HepG2 (cell line): ENCODE data around the gene KPNA4. TPM values are rescaled to one million over a fixed set of nuclear protein-coding genes. Genes with fewer than 3 reads are reported as not detected.

Experiments
- CBX5 ChIP-seq: sonication (generic); formaldehyde crosslinking; IDR thresholded peaks from 2 replicates; pipeline ENCODE4 v1.4.0; 2020; ENCODE audit warnings: missing genetic modification reagents, borderline replicate concordance
- FOXJ3 ChIP-seq: sonication (generic); formaldehyde crosslinking; IDR thresholded peaks from 2 replicates; pipeline ENCODE4 v1.4.0; 2020; ENCODE audit warnings: missing genetic modification reagents, mild to moderate bottlenecking, borderline replicate concordance
- GTF3A ChIP-seq: sonication (generic); formaldehyde crosslinking; conservative IDR thresholded peaks from 2 replicates; pipeline ENCODE4 v1.4.0; 2020; ENCODE audit warnings: mild to moderate bottlenecking, missing genetic modification reagents
- HOXA3 ChIP-seq: sonication (generic); formaldehyde crosslinking; IDR thresholded peaks from 2 replicates; pipeline ENCODE4 v1.5.0; 2020; ENCODE audit warnings: missing genetic modification reagents
- HOXA7 ChIP-seq: sonication (generic); formaldehyde crosslinking; IDR thresholded peaks from 2 replicates; pipeline ENCODE4 v1.8.1; 2022; ENCODE audit warnings: mild to moderate bottlenecking, missing genetic modification reagents, moderate library complexity
- HOXD1 ChIP-seq: sonication (generic); formaldehyde crosslinking; IDR thresholded peaks from 2 replicates; pipeline ENCODE4 v1.5.0; 2020; ENCODE audit warnings: missing genetic modification reagents
- MXD4 ChIP-seq: IDR thresholded peaks from 2 replicates; pipeline ENCODE4 v1.6.1; 2016; ENCODE audit warnings: mild to moderate bottlenecking, missing biosample characterization, missing genetic modification reagents
- NFYC ChIP-seq: IDR thresholded peaks from 2 replicates; pipeline ENCODE4 v1.6.1; 2016; ENCODE audit warnings: missing genetic modification reagents, missing compliant biosample characterization
- POGZ ChIP-seq: sonication (generic); formaldehyde crosslinking; IDR thresholded peaks from 2 replicates; pipeline ENCODE4 v1.4.0; 2020; ENCODE audit warnings: mild to moderate bottlenecking, missing genetic modification reagents
- POLR2A ChIP-seq, 2 experiments: IDR thresholded peaks; 2 replicates each; pipeline ENCODE4 v1.6.1; 2011; ENCODE audit warnings: low read depth in 2 of 2, low read length in 2 of 2, mild to moderate bottlenecking in 1 of 2, moderate library complexity in 1 of 2; ENCODE audit not compliant: insufficient read depth in 1 of 2
- REXO4 ChIP-seq: sonication (generic); formaldehyde crosslinking; IDR thresholded peaks from 2 replicates; pipeline ENCODE4 v1.8.0; 2022; ENCODE audit warnings: missing genetic modification reagents, mild to moderate bottlenecking, borderline replicate concordance
- SNAI1 ChIP-seq: sonication (generic); formaldehyde crosslinking; IDR thresholded peaks from 2 replicates; pipeline ENCODE4 v1.5.0; 2020; ENCODE audit warnings: mild to moderate bottlenecking, missing genetic modification reagents, borderline replicate concordance
- TMF1 ChIP-seq: sonication (generic); formaldehyde crosslinking; IDR thresholded peaks from 2 replicates; pipeline ENCODE4 v1.8.1; 2022; ENCODE audit warnings: low read depth, missing genetic modification reagents
- U2AF1 ChIP-seq: fragments of 200-400 bp; formaldehyde crosslinking; optimal IDR thresholded peaks from 2 replicates; pipeline ENCODE3; 2017; ENCODE audit warnings: mild to moderate bottlenecking, low read depth, low read length
- ZNF121 ChIP-seq: sonication (generic); formaldehyde crosslinking; IDR thresholded peaks from 2 replicates; pipeline ENCODE4 v1.5.0; 2020; ENCODE audit warnings: mild to moderate bottlenecking, missing genetic modification reagents
- ZNF264 ChIP-seq: sonication (generic); formaldehyde crosslinking; IDR thresholded peaks from 2 replicates; pipeline ENCODE4 v1.4.0; 2020; ENCODE audit warnings: missing genetic modification reagents
- ZNF337 ChIP-seq: sonication (generic); formaldehyde crosslinking; IDR thresholded peaks from 2 replicates; pipeline ENCODE4 v1.5.1; 2020; ENCODE audit warnings: missing genetic modification reagents, low read depth, mild to moderate bottlenecking, borderline replicate concordance
- ZNF598 ChIP-seq: sonication (generic); formaldehyde crosslinking; IDR thresholded peaks from 2 replicates; pipeline ENCODE4 v1.5.1; 2020; ENCODE audit warnings: mild to moderate bottlenecking, missing genetic modification reagents, borderline replicate concordance
- ZNF850 ChIP-seq: sonication (generic); formaldehyde crosslinking; conservative IDR thresholded peaks from 2 replicates; pipeline ENCODE4 v1.9.0; 2021; ENCODE audit warnings: mild to moderate bottlenecking, missing genetic modification reagents
- ZNF879 ChIP-seq: sonication (generic); formaldehyde crosslinking; IDR thresholded peaks from 2 replicates; pipeline ENCODE4 v1.8.1; 2023; ENCODE audit warnings: missing genetic modification reagents
- polyA plus RNA-seq, 8 experiments: library from polyadenylated mRNA; depleted of rRNA in 3 of 8; stranded (reverse) in 7 of 8; unstranded in 1 of 8; fragments of >200 nt; fragmentation: Illumina TruSeq in 4 of 8; extraction: Trizol in 4 of 8; gene quantifications; 2 replicates each; pipeline versions ENCODE4 v1.2.1 to v1.2.3, GENCODE V29; 2011 to 2016; ENCODE audit warnings: low read depth in 4 of 8, missing spikeins in 1 of 8, mixed read lengths in 1 of 8; ENCODE audit not compliant: insufficient read depth in 1 of 8
- total RNA-seq, 5 experiments: library from RNA; depleted of rRNA; stranded (reverse); fragments of >200 nt; fragmentation: Illumina TruSeq; extraction: Trizol; gene quantifications; 2 replicates each; pipeline ENCODE4 v1.2.3, GENCODE V29; 2016; ENCODE audit warnings: low read depth in 1 of 5
- TF ChIP-seq, protein P1 (sequence below): sonication (generic); formaldehyde crosslinking; IDR thresholded peaks from 2 replicates; pipeline ENCODE4 v1.5.0; 2020; ENCODE audit warnings: mild to moderate bottlenecking, missing genetic modification reagents
- TF ChIP-seq, protein P2 (sequence below): sonication (generic); formaldehyde crosslinking; IDR thresholded peaks from 2 replicates; pipeline ENCODE4 v1.4.0; 2020; ENCODE audit warnings: missing genetic modification reagents, mild to moderate bottlenecking, borderline replicate concordance
- TF ChIP-seq, protein P3 (sequence below): sonication (generic); formaldehyde crosslinking; IDR thresholded peaks from 2 replicates; pipeline ENCODE4 v1.4.0; 2020; ENCODE audit warnings: missing genetic modification reagents

Gene KPNA4
- total and polyA plus RNA-seq, 2 of the 13 experiments (the other 11 are each of a cell fraction or from before 2014, with no cell fraction given) = 9.9 to 27.9 TPM

DNA sequence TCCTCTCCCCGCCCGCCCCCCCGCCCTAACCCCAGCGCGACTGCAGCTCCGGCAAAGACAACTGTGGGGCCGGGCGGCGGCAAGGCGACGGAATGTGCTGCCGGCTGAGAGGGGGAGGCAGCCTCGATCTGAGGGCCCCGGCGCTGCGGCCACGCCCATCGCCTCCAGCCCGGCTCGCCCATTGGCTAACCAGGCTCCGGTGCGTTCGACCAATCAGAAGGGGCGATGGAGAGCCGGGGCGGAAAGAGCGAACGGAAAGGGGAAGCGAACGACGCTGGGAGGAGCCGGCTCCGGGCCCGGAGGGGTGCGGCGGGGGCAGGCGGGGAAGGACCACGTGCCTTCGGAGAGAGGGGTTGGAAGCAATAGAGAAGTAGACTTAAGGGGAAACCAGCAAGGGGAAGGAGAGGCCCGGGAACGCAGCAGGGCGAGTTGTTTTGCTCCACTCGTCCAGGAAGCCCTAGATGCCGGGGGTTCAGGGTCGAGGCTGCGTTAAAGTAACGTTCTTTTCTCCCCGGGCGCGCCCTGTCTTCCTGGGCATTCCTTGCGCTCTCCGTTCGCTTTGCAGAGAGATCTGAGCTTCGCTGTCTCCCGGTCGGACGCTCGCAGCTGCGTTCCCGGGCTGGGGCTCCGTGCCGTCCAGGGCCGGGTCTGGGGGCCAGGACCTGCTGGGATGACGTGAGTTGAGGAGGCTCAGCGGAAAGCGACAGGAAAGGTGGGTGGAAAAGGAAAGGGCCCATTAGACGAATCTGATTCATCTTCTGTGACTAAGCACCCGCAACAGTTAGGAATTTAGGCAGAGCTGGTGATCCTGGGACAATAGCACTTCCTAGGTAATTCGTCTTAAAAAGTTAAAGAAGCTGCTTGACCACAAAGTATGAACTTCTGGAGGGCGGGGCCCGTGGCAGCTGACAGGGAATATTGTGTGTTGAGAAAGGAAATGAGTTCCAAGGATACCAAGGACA is at the start of gene KPNA4 (continued):
- TF ChIP-seq CBX5 (CRISPR knock-in tag) = no peak
- TF ChIP-seq, protein P1, sequence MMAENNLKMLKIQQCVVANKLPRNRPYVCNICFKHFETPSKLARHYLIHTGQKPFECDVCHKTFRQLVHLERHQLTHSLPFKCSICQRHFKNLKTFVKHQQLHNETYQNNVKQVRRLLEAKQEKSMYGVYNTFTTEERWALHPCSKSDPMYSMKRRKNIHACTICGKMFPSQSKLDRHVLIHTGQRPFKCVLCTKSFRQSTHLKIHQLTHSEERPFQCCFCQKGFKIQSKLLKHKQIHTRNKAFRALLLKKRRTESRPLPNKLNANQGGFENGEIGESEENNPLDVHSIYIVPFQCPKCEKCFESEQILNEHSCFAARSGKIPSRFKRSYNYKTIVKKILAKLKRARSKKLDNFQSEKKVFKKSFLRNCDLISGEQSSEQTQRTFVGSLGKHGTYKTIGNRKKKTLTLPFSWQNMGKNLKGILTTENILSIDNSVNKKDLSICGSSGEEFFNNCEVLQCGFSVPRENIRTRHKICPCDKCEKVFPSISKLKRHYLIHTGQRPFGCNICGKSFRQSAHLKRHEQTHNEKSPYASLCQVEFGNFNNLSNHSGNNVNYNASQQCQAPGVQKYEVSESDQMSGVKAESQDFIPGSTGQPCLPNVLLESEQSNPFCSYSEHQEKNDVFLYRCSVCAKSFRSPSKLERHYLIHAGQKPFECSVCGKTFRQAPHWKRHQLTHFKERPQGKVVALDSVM (CRISPR knock-in tag) = 0 out of 2 replicates have a peak, but pooled peaks have one; percentile 49
- peak; percentile 90 for TF ChIP-seq NFYC
- TF ChIP-seq ZNF879 = no peak
- peak; percentile 85; the same call in 1 of the 2 replicates for TF ChIP-seq ZNF598 (CRISPR knock-in tag)
- TF ChIP-seq FOXJ3 (CRISPR knock-in tag) = no peak
- TF ChIP-seq SNAI1 = 0 out of 2 replicates have a peak, but pooled peaks have one; percentile 22
- no peak for TF ChIP-seq ZNF121 (CRISPR knock-in tag)
- peak; percentile 78; the same call in 1 of the 2 replicates for TF ChIP-seq POGZ
- TF ChIP-seq TMF1 (CRISPR knock-in tag) = peak; percentile 21; the same call in 1 of the 2 replicates
- TF ChIP-seq ZNF850 (CRISPR knock-in tag) = no peak
- TF ChIP-seq, protein P2, sequence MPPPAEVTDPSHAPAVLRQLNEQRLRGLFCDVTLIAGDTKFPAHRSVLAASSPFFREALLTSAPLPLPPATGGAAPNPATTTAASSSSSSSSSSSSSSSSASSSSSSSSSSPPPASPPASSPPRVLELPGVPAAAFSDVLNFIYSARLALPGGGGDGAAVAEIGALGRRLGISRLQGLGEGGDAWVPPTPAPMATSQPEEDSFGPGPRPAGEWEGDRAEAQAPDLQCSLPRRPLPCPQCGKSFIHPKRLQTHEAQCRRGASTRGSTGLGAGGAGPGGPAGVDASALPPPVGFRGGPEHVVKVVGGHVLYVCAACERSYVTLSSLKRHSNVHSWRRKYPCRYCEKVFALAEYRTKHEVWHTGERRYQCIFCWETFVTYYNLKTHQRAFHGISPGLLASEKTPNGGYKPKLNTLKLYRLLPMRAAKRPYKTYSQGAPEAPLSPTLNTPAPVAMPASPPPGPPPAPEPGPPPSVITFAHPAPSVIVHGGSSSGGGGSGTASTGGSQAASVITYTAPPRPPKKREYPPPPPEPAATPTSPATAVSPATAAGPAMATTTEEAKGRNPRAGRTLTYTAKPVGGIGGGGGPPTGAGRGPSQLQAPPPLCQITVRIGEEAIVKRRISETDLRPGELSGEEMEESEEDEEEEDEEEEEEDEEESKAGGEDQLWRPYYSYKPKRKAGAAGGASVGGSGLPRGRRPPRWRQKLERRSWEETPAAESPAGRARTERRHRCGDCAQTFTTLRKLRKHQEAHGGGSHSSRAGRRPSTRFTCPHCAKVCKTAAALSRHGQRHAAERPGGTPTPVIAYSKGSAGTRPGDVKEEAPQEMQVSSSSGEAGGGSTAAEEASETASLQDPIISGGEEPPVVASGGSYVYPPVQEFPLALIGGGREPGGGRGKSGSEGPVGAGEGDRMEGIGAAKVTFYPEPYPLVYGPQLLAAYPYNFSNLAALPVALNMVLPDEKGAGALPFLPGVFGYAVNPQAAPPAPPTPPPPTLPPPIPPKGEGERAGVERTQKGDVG = peak; percentile 80; the same call in 1 of the 2 replicates
- TF ChIP-seq MXD4 (CRISPR knock-in tag) = peak; percentile 94
- TF ChIP-seq ZNF337 (CRISPR knock-in tag) = peak; percentile 74; the same call in 1 of the 2 replicates
- TF ChIP-seq ZNF264 (CRISPR knock-in tag) = no peak
- no peak for TF ChIP-seq HOXA7 (CRISPR knock-in tag)
- 0 out of 2 replicates have a peak, but pooled peaks have one; percentile 69 for TF ChIP-seq GTF3A (CRISPR knock-in tag)
- TF ChIP-seq HOXA3 (CRISPR knock-in tag) = no peak
- no peak for TF ChIP-seq REXO4 (CRISPR knock-in tag)
- TF ChIP-seq U2AF1 = no peak
- peak; percentile 78 to 84 for TF ChIP-seq POLR2A (IDR thresholded peaks at IDR 0.05; ENCODE audit: insufficient read depth in 1 of 2, low read depth in 2 of 2, low read length in 2 of 2)
- TF ChIP-seq, protein P3, sequence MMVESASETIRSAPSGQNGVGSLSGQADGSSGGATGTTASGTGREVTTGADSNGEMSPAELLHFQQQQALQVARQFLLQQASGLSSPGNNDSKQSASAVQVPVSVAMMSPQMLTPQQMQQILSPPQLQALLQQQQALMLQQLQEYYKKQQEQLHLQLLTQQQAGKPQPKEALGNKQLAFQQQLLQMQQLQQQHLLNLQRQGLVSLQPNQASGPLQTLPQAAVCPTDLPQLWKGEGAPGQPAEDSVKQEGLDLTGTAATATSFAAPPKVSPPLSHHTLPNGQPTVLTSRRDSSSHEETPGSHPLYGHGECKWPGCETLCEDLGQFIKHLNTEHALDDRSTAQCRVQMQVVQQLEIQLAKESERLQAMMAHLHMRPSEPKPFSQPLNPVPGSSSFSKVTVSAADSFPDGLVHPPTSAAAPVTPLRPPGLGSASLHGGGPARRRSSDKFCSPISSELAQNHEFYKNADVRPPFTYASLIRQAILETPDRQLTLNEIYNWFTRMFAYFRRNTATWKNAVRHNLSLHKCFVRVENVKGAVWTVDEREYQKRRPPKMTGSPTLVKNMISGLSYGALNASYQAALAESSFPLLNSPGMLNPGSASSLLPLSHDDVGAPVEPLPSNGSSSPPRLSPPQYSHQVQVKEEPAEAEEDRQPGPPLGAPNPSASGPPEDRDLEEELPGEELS (CRISPR knock-in tag) = 0 out of 2 replicates have a peak, but pooled peaks have one; percentile 5
- TF ChIP-seq HOXD1 (CRISPR knock-in tag) = no peak
